Right lung (tissue), 10 donors: ENCODE measurements around the gene ETAA1. TPM values are rescaled to one million over a fixed set of nuclear protein-coding genes. Genes with fewer than 3 reads are reported as not detected.
A peak's percentile ranks its signal among the peaks of the same experiment; 100 is the strongest.

Experiments
- DNase-seq, 2 donors: peaks; one replicate each; pipeline ENCODE4 v3.0.0-alpha.2; 2013
- long read RNA-seq, 8 donors: transcript quantifications; one replicate each; lab custom pipeline, GENCODE V29; 2026
- polyA plus RNA-seq, 5 donors: library from polyadenylated mRNA; unstranded; fragments of 120-200 nt; gene quantifications; one replicate each; pipeline versions ENCODE4 v1.2.1 to v1.2.3, GENCODE V29; 2013; ENCODE audit warnings: inconsistent platforms in 1 of 5, low replicate concordance in 1 of 5; ENCODE audit not compliant: insufficient read length in 5 of 5, insufficient read depth in 1 of 5

ETAA1 gene
- polyA plus RNA-seq: 10 to 100 TPM; 19.7 to 40.1 (median 32.1) TPM
- long read RNA-seq, donor 1, partial matches to known transcripts: 17 of 18 reads
- long read RNA-seq, donor 1, other reads (novel, unspliced or antisense): 0 of 18 reads
- long read RNA-seq, donor 2, partial matches to known transcripts: 5 of 6 reads
- long read RNA-seq, donor 2, other reads (novel, unspliced or antisense): 0 of 6 reads
- long read RNA-seq, donor 3, partial matches to known transcripts: 12 of 14 reads
- long read RNA-seq, donor 3, other reads (novel, unspliced or antisense): 0 of 14 reads
- long read RNA-seq, donor 4, partial matches to known transcripts: 20 of 21 reads
- long read RNA-seq, donor 4, other reads (novel, unspliced or antisense): 0 of 21 reads
- long read RNA-seq, donor 5, partial matches to known transcripts: 19 of 21 reads
- long read RNA-seq, donor 5, other reads (novel, unspliced or antisense): 0 of 21 reads
- long read RNA-seq, donor 6, partial matches to known transcripts: 5 of 7 reads
- long read RNA-seq, donor 6, other reads (novel, unspliced or antisense): 0 of 7 reads
- long read RNA-seq, donor 7, partial matches to known transcripts: 0 of 1 reads
- long read RNA-seq, donor 7, other reads (novel, unspliced or antisense): 0 of 1 reads
- long read RNA-seq, donor 8, partial matches to known transcripts: 0 of 1 reads
- long read RNA-seq, donor 8, other reads (novel, unspliced or antisense): 0 of 1 reads

DNA sequence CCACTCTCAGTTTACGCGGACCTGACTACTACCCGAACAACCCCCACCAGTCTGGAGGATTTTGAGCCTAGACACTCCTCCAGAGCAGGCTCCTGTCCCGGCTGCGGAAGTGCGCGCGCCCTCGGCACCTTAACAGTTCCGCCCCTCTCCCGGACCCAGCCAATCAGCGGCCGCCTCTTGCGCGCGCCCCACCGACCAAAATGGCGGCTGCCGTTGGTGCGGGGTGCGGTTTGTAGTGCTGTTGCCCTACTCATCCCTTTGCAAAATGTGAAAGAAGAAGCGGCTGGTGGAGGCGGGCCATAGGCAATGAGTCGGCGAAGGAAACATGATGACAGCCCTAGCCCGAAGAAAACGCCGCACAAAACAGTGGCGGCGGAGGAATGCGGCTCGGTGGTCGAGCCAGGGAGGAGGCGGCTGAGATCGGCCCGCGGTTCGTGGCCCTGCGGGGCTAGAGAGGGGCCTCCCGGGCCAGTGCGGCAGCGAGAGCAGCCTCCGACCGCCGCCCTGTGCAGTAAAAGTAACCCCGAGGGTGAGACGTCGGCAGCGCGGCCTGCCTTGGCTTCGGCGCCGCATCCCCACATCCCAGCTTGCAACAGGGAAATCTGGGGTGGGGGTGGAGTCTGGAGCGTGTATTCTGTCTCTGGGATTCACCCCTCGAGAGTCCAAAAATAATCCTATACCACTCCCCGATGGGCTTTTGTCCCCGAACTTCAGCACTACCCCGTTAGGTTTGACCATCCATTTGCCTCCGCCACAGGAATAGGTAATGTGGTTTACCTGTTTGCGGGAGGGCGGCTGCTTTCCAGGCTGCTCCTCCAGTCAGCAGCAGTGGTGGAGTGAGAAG, at the start of gene ETAA1:
TSS of gene ETAA1 (plus strand) at position 191 of the 844 bp plus-strand sequence. CDS start at position 307, 116 bp downstream.
- peak; percentile 88 to 89 for DNase-seq

DNA sequence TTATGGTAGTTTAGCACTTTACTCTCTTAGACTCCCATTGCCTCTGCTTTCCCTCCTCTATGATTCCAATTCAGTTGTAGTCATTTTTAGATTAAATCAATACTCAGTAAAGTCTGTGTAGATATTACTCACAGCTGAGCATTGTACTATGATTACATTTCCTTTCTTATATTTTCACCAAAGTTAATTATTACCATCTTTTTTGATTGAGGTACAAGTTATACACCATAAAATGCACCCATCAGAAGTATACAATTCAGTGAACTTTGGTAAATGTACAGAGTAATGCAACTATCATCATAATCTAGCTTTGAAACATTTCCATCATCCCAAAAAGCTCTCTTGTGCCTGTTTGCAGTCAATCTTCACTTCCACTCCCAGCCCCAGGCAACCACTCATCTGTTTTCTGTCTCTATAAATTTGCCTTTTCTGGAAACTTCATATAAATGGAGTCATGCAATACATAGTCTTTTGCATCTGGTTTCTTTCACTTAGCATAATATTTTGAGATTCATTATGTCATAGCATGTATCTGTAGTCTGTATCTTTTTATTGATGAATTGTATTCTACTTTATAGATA, 30.2 kb upstream of the ETAA1 start:
- no peak for DNase-seq

DNA sequence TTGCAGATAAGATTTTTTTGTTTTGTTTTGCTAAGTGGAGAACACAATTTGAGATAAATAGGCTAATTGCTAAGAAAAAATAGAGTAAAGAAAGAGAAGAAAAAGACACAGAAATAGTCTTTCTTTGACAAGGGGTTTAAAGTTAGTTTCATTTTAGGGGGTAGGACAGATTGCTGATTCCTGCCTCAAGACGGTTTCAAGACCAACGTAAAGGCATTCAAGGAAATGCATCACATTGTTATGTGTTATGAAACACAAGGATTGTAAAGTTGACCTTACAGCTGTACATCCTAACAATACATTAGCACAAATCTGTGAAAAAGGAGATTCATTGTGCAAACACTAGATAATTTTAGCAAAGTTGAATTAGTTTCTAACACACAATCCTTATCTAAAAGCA, 22.7 kb upstream of the ETAA1 start:
- DNase-seq: no peak

DNA sequence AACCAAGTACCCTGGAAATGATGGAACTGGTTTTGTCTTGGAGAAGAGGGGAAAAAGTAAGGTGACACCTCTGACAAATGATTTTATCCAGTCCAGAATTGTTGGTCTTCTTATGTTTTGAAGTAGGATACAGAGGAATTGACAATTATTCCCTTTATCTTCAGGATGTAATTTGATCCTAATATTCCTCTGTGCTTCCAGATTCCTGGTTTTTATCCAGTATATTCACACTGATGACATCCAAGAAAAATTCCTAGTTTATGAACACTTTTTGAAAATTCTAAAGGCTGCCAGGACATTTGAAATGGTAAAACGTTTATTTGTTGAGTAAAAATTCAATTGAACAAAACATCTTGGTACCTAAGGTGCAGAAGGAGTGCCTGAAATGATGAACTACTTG, 22.2 kb upstream of the ETAA1 start:
- no peak for DNase-seq

DNA sequence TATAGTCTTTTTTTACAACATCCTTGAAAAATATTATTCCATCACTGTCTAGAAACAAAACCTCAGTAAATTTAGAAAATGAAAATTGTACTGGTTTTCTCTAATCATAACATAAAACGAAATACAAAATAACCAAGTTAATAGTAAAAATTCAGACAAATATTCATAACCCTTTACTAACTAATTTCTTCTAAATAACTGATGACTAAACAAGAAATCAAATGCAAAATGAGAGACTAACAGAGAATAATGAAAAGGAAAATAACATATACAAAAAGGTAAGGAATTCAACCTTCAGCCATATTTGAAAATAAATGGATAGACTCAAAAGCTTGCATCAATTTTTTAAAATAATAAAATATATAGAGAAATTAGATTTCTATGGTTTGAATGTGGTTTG, 18.6 kb upstream of the ETAA1 start:
- no peak for DNase-seq

DNA sequence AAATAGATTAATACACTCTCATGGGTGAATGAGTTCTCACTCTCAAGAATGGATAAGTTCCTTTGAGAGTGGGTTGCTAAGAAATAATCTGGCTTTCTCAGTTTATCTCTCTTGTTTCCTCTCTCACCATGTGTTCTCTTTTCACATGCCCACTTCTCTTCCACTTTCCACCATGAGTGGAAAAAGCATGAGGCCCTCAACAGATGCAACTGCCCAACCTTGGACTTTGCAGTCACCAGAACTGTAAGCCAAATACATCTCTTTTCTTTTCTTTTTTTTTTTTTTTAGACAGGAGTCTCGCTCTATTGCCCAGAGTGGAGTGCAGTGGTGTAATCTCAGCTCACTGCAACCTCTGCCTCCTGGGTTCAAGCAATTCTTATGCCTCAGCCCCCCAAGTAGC, 18.1 kb upstream of the ETAA1 start:
- no peak for DNase-seq

DNA sequence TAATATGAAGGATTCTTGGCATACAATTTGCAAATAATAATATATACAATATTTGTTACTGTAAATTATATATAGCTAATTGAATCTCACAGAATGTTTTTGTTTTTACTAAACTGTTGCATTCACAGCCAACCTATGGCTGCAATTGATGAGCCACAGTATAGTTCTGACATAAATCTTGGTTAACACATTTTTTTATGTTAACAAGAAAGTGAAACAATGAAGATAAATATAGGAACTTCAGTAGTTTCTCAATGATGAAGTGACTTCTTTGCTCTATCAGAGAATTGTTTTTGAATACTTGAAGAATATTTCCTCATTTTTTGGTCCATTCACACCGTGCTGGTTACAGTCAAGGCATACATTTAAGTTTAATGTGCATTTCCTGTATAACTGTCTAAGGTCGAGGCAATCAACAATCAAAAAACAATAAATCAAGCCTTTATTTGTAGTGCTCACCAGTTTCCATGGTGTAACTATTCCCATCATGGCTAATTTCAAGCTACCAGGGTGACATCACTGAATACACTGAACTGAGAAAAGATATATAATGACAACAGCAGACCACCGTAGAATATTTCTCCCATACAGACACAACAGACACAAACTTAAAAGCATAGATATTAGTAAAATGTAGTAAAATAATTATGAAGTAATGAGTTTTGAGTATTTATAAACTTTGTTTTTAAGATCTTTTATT, 12.9 kb upstream of the ETAA1 start:
- DNase-seq: no peak

DNA sequence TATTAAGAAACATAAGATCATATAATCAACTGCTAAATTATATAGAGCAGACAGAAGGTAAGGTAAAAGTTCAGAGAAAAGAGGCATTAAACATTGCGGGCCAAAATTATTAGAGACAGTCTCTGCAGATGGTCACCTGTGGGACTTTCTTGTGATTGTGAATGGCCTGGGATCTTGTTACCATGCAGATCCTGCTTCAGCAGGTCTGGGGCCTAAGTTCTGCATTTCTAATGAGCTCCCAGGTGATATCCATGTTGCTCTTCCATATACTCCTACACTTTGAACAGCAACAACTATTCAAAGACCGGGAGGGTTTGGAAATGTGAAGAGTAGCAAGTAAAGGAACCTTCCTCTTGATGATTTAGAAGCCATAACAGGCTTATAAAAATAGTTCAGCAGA, 8.5 kb upstream of the ETAA1 start:
- no peak for DNase-seq

DNA sequence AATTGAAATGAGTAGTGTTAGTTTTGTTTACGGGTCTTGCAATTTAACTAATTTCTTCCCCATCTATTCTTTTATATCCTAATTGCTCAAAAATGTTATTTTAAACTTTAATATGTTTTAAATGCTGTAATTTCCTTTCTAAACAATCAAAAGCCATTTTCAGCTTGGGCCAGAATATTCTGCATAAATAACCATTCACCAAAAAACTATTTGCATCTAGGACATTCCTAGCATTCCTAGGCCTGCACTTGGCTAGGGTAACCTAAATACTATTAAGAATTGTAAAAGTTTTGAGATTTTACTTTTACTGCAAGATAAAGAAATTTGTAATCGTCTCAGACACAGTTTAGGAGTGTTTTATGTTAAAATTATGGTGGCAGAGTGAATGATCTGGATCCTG, 7.8 kb upstream of the ETAA1 start:
- DNase-seq: no peak

DNA sequence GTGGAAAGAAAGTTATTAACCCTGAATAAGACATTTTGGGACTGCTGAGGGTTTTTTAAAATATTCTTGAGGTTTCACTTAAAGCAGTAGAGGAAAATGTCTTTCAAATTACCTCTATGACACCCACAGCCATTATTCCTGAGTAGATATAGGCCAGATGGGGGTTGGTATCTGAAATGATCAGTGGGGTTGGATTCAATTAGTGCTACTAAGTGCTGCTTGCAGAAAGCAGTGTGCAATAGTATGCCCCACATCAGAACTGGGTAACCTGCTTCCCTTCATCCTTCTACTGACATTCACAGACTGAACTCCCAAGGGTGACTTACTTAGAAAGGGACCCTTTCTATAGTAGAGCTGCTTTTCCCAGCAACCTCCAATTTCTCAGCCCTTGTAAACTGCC, 7.3 kb upstream of the ETAA1 start:
- DNase-seq: no peak

DNA sequence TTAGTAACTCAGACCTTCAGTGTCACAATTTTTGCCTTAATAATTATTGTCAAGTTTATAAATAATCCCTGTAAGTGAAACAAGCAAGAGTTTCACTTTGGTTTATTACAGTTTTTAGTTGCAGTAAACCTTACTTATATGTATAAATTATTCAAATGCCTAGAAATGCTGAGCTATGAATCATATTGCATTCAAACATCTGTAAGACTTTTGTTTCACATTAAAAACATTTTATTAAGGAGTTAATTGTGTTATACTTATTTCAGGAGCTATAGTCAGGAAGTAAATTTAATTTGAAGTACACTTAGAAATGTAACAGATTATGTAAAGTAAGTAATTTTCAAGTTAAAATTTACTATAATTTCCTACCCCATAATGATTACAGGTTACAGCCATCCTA, 3.9 kb upstream of the ETAA1 start:
- DNase-seq: no peak

DNA sequence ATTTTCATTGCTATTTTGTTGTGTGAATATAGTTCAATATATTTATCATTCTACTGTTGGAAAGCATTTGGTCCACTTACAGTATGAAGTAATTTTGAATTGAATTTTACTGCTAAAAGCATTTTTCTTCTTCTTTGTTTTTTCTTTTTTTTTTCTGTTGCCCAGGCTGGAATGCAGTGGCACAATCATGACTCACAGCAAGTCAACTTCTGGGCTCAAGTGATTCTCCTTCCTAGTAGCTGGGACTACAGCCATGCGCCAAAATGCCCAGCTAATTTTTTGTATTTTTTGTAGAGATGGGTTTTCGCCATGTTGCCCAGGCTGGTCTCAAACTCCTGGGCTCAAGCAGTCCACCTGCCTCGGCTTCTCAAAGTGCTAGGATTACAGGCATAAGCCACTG, 2.4 kb upstream of the ETAA1 start:
- DNase-seq: no peak

DNA sequence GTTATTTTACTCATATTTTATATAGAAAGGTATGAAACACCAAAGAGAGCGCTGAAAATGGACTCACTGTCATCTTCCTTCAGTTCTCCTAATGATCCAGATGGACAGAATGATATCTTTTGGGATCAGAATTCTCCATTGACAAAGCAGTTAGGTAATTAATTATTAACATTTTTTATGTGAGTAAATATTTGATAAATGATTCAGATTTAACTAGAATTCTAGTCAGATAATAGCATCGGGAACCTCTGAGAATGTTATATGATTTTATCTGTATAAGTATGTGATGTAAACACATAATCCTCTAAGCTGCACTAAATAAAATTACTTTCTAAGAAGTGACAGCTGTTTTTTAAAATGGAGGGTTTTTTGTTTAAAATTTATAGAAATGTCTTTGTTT, 2.0 kb downstream of the ETAA1 start:
- DNase-seq: no peak

DNA sequence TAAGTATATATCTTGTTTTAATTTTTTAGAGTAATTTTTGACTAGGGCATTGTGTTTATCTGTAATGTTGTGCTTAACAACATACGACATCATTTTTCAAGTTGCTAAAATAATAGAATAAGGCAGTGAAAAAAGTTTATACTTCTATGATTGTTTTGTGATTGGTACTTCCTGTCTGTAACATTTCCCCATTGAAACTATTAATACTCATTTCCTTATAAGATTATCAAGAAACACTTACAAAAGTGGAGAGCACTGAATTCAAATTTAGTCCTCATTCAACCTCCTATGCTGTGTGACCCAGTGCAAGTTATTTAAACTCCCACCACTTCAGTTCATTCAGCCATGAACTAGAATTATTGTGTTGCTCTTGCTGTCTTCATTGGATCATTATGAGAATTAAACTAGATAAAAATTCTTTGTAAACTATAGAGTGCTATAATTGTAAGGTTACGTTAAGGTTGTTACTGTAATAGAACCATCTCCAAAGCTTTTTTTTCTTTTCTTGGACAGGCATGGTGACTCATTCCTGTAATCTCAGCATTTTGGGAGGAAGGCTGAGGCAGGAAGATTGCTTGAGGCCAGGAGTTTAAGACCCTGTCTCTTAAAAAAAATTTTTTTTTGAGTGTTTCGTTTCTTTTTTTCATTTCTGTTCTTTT, 2.8 kb downstream of the ETAA1 start:
- DNase-seq: no peak

DNA sequence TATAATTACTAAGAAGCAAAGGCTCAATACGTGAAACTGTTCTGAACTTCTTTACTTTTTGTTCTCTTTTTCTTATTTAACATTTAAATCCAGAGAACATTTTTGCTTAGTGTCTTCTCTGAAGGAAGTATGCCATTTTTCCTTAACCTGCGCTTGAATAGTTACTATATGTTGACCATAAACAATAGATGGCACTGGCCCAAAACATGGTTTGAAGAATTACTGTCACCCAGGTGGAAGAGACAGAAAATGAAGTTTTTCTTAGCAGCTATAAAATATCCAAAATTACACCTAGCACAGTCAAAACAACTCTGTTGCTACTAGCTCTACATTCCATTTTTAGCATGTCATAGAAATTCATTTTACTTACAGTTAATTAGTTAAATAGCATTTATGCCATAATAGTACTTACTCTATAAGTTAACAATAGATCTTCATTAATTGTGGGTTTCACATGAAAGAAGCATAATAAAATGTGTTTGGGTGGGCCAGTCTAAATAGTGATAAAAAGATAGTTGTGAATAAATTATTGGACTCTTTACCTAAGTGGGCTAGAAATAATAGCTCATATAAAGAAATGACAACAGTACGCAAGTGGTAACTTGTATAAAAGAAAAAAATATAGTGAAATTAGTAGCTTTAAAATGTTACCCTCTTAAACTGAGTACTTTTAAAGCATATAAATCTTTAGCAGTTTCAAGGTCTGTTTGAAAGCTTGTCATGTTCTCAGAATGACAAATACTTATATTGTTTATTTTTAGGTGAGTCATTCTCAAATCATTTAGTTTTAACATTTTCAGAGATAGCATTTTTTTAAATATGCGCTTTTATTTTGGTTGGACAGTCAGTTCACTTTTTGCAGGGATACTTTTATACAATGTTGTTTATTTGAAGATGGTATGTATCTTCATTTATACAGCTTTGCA, 3.7 kb downstream of the ETAA1 start:
- DNase-seq: no peak

DNA sequence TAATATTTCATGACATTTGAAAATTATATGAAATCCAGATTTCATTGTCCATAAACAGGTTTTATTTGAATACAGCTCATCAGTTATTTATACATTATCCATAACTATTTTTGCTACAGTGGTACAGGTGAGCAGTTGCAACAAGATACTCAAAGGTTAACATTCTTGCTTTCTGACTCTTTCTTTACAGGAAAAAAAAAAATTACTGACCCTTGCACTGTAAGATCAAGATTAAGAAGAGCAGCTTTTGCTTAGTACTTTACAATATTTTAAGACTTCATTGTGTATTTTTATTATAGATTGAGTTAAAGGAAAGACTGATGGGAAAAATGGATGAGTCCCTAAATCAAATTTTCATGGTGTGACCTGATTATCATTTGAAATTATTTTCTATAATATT, 11.2 kb downstream of the ETAA1 start:
- no peak for DNase-seq

DNA sequence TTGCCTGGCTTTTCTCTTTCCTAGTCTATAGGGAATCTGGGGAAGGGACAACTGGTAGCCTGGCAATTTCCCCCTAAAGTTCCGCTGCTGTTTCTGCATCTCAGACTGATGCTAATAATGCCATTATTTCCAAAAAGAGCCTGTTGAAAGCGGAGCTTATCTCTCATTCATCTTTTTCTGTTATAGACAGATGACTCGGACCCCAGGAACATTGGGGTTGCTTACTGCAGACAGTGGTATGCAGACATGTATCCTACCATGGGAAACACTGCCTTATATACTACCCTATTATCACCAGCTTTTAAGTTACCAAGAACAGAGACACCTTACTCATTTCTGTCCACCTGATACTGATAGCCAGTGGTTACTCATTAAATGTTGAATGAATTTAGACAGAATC, 15.3 kb downstream of the ETAA1 start:
- DNase-seq: no peak

DNA sequence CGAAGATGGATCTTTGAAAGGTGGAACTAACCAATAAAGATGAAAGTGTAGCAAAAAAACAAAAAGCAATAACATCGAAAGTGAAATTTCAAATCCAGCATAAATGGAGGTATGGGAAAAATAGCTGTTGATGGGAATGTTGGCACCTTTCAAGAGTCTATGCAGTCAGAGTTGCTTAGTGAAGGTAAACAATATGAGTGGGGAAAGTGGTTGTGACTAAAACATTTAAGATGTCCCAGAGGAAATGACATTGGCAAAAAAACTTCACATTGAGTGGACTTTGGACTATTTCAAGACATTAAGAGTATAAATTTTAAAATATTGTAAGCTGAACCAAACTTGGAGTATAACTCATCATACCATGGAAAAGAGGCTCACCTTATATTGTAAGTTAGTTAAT, 17.7 kb downstream of the ETAA1 start:
- DNase-seq: no peak

DNA sequence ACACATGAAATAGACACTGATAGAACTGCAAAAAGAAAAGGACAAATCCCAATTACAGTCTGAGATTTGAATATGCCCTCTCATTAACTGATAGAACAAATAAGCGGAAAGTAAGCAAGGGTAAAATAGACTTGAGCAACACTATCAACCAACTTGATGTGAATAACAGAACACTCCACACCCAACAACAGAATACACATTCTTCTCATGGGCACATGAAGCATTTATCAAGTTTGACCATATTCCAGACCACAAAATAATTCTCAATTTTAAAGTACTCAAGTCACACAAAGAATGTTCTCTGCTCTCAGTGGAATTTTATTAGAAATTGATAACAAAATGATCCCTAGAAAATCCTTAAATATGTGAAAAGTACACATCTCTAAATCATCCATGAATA, 19.0 kb downstream of the ETAA1 start:
- DNase-seq: no peak

DNA sequence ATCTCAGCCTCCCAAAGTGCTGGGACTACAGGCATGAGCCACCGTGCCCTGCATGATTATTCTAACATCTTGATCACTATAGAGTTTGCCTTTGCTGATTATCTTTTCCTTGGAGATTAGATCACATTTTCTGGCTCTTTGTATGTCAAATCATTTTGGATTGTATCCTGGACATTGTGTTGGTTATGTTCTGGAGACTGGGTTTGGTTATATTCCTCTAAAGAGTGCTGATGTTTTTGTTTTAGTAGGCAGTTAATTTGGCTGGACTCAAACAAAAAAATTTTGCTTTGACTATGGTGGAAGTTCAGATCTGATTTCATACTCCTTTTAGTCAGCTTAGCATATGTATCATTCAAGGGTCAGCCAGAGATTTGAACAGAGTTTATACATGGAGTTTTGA, 26.4 kb downstream of the ETAA1 start:
- DNase-seq: no peak
